Ovary (tissue), 3 donors: ENCODE data around the gene ANTXR1.

ENCODE experiments used
- EP300 ChIP-seq: sonication (generic); formaldehyde crosslinking; IDR thresholded peaks from one replicate; pipeline ENCODE4 v1.6.1; 2017; ENCODE audit warnings: antibody characterized with exemption
- POLR2A ChIP-seq: fragments of 450-650 bp; IDR thresholded peaks from one replicate; pipeline ENCODE4 v1.6.1; 2017; ENCODE audit warnings: antibody characterized with exemption, mild to moderate bottlenecking, moderate library complexity
- TF ChIP-seq, protein P1 (sequence below), 3 donors: fragments of 450-650 bp in 2 of 3; fragments of 200-600 bp in 1 of 3; IDR thresholded peaks; one replicate each; pipeline versions ENCODE4 v1.5.1 to v1.8.0; 2016 to 2022; ENCODE audit warnings: antibody characterized with exemption in 3 of 3, mild to moderate bottlenecking in 1 of 3
- donor health status: DM: no; HTN: no; CAD: no.

GRCh38 chr2:69180227-69180626 lies 167.2 kb downstream of the ANTXR1 start:
- TF ChIP-seq, protein P1, sequence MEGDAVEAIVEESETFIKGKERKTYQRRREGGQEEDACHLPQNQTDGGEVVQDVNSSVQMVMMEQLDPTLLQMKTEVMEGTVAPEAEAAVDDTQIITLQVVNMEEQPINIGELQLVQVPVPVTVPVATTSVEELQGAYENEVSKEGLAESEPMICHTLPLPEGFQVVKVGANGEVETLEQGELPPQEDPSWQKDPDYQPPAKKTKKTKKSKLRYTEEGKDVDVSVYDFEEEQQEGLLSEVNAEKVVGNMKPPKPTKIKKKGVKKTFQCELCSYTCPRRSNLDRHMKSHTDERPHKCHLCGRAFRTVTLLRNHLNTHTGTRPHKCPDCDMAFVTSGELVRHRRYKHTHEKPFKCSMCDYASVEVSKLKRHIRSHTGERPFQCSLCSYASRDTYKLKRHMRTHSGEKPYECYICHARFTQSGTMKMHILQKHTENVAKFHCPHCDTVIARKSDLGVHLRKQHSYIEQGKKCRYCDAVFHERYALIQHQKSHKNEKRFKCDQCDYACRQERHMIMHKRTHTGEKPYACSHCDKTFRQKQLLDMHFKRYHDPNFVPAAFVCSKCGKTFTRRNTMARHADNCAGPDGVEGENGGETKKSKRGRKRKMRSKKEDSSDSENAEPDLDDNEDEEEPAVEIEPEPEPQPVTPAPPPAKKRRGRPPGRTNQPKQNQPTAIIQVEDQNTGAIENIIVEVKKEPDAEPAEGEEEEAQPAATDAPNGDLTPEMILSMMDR (IDR thresholded peaks at IDR 0.05): no peak
- TF ChIP-seq POLR2A (no peak), EP300 (no peak)
